ENCODE measurements around the gene CFAP74. TPM values are rescaled to one million over a fixed set of nuclear protein-coding genes. Genes with fewer than 3 reads are reported as not detected.
A peak's percentile ranks its signal among the peaks of the same experiment; 100 is the strongest.

CFAP74 gene
- total RNA-seq, 4 donors from 2014 or later = not detected

DNA sequence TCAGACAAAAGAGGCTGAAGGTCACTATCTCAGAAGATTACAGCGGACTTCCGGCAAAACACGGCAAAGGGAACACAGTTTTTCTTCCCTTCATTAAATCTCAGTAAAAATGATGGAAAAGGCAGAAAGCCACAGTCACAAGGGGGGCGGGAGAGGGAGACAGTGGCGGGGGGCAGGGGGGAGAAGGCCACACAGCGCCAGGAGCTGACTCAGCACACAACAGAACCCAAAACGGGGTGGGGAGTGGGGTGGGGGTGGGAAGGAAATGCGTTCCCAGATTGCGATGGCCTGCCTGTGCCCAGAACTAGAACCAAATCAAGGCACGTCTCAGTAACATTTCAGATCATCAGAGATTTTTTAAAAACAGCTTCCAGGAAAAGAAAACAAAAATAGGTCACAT lies 13.4 kb downstream of the CFAP74 start:
- Histone ChIP-seq H3K36me3 (no peaks in the 10 kb centered on the region), H3K4me1 (no peaks in the 10 kb centered on the region), H3K27ac (peak overlapping the region; percentile 5 to 66 (median 52)), H3K27me3 (peaks cover 26 to 38% (median 28%) of the 10 kb centered on the region in 3 donors), H3K9me3 (no peaks in the 10 kb centered on the region), H3K4me3 (no peak overlapping the region)
- DNase-seq (no peak), ATAC-seq (no peak)
- in situ Hi-C loops (cut with MboI; ENCODE audit: low sequenced_read_pairs in 4 of 4) (no loop called here), intact Hi-C loops (cut with DNase I; ENCODE audit: low total_unique reads) (no loop called here)
- TF ChIP-seq, protein P1, sequence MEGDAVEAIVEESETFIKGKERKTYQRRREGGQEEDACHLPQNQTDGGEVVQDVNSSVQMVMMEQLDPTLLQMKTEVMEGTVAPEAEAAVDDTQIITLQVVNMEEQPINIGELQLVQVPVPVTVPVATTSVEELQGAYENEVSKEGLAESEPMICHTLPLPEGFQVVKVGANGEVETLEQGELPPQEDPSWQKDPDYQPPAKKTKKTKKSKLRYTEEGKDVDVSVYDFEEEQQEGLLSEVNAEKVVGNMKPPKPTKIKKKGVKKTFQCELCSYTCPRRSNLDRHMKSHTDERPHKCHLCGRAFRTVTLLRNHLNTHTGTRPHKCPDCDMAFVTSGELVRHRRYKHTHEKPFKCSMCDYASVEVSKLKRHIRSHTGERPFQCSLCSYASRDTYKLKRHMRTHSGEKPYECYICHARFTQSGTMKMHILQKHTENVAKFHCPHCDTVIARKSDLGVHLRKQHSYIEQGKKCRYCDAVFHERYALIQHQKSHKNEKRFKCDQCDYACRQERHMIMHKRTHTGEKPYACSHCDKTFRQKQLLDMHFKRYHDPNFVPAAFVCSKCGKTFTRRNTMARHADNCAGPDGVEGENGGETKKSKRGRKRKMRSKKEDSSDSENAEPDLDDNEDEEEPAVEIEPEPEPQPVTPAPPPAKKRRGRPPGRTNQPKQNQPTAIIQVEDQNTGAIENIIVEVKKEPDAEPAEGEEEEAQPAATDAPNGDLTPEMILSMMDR (IDR thresholded peaks at IDR 0.05 in 4 of 5, conservative IDR thresholded peaks at IDR 0.05 in 1 of 5) = no peak
- TF ChIP-seq POLR2A (IDR thresholded peaks at IDR 0.05) = no peak

GRCh38 chr1:1989789-1990188 lies 13.8 kb downstream of the CFAP74 start:
- H3K27ac ChIP-seq = peak overlapping the region; percentile 5 to 66 (median 52)
- no peak for DNase-seq
- in situ Hi-C loops (cut with MboI; ENCODE audit: low sequenced_read_pairs in 4 of 4) (no loop called here), intact Hi-C loops (cut with DNase I; ENCODE audit: low total_unique reads) (no loop called here)
- peaks cover 22 to 38% (median 28%) of the 10 kb centered on the region in 3 donors for H3K27me3 ChIP-seq
- no peaks in the 10 kb centered on the region for H3K36me3 ChIP-seq
- no peaks in the 10 kb centered on the region for H3K9me3 ChIP-seq
- no peak for TF ChIP-seq POLR2A (IDR thresholded peaks at IDR 0.05)
- TF ChIP-seq, protein P1 (IDR thresholded peaks at IDR 0.05 in 4 of 5, conservative IDR thresholded peaks at IDR 0.05 in 1 of 5) = no peak
- ATAC-seq = peak in 1 of 2 donors; percentile 33
- no peaks in the 10 kb centered on the region for H3K4me1 ChIP-seq
- H3K4me3 ChIP-seq = no peak overlapping the region

GRCh38 chr1:1989102-1989542 lies 14.5 kb downstream of the CFAP74 start:
- in situ Hi-C loops (cut with MboI; ENCODE audit: low sequenced_read_pairs in 4 of 4) = no loop called here
- Histone ChIP-seq H3K9me3 (no peaks in the 10 kb centered on the region), H3K27ac (peak overlapping the region; percentile 5 to 66 (median 52)), H3K4me1 (no peaks in the 10 kb centered on the region), H3K36me3 (no peaks in the 10 kb centered on the region), H3K4me3 (no peak overlapping the region), H3K27me3 (peaks cover 21 to 33% (median 28%) of the 10 kb centered on the region in 3 donors)
- TF ChIP-seq, protein P1 (IDR thresholded peaks at IDR 0.05 in 4 of 5, conservative IDR thresholded peaks at IDR 0.05 in 1 of 5) = no peak
- no peak for TF ChIP-seq POLR2A (IDR thresholded peaks at IDR 0.05)
- intact Hi-C loops (cut with DNase I; ENCODE audit: low total_unique reads) = no loop called here
- ATAC-seq = no peak
- DNase-seq = peak in 1 of 2 donors; percentile 22

- intact Hi-C loops (cut with DNase I; ENCODE audit: low total_unique reads) (no loop called here), in situ Hi-C loops (cut with MboI; ENCODE audit: low sequenced_read_pairs in 4 of 4) (no loop called here)
- DNase-seq (no peak), ATAC-seq (no peak)
- Histone ChIP-seq H3K27me3 (peaks cover 21 to 33% (median 28%) of the 10 kb centered on the region in 3 donors), H3K4me1 (no peaks in the 10 kb centered on the region), H3K36me3 (no peaks in the 10 kb centered on the region), H3K4me3 (no peak overlapping the region), H3K9me3 (no peaks in the 10 kb centered on the region), H3K27ac (no peak overlapping the region)
- no peak for TF ChIP-seq POLR2A (IDR thresholded peaks at IDR 0.05)
- TF ChIP-seq, protein P1 (IDR thresholded peaks at IDR 0.05 in 4 of 5, conservative IDR thresholded peaks at IDR 0.05 in 1 of 5) = no peak
These were observed 15.3 kb downstream of the CFAP74 start for GRCh38 chr1:1988061-1988945.
